SK-N-SH treated with all-trans-retinoic acid at 6 μM for 48 hours (cell line): ENCODE data around the gene USH2A.

ENCODE experiments used
- ARNTL ChIP-seq: fragments of 450-650 bp; formaldehyde crosslinking; IDR thresholded peaks from 2 replicates; pipeline ENCODE4 v1.5.0; 2020; ENCODE audit warnings: low read depth, mild to moderate bottlenecking, moderate library complexity, borderline replicate concordance
- PPARA ChIP-seq: fragments of 250-450 bp; sonication (Bioruptor Pico); IDR thresholded peaks from 2 replicates; pipeline ENCODE4 v1.5.0; 2020; ENCODE audit warnings: mild to moderate bottlenecking, borderline replicate concordance
- RARB ChIP-seq: fragments of 250-450 bp; sonication (Bioruptor Pico); IDR thresholded peaks from 2 replicates; pipeline ENCODE4 v1.8.0; 2021; ENCODE audit warnings: mild to moderate bottlenecking, moderate library complexity
- ZNF8 ChIP-seq: fragments of 450-650 bp; formaldehyde crosslinking; IDR thresholded peaks from 2 replicates; pipeline ENCODE4 v1.5.0; 2020; ENCODE audit warnings: mild to moderate bottlenecking, moderate library complexity

GRCh38 chr1:215911406-215911968 is 511.8 kb downstream of the USH2A start:
- TF ChIP-seq RARB = no peak
- TF ChIP-seq ZNF8 (CRISPR knock-in tag) = peak; percentile 90
- TF ChIP-seq PPARA (CRISPR knock-in tag) = no peak
- no peak for TF ChIP-seq ARNTL
